NCI-H748 treated with DMSO at 0.1 percent for 48 hours (cell line): ENCODE data around the gene HIRIP3.

Experiments used
- DNase-seq: peaks from one replicate; lab custom pipeline; 2025; lab: John Stamatoyannopoulos, UW

Gene HIRIP3

GRCh38 chr16:29996766-29997250 lies 1.4 kb upstream of the HIRIP3 start:
- no peak for DNase-seq

DNA sequence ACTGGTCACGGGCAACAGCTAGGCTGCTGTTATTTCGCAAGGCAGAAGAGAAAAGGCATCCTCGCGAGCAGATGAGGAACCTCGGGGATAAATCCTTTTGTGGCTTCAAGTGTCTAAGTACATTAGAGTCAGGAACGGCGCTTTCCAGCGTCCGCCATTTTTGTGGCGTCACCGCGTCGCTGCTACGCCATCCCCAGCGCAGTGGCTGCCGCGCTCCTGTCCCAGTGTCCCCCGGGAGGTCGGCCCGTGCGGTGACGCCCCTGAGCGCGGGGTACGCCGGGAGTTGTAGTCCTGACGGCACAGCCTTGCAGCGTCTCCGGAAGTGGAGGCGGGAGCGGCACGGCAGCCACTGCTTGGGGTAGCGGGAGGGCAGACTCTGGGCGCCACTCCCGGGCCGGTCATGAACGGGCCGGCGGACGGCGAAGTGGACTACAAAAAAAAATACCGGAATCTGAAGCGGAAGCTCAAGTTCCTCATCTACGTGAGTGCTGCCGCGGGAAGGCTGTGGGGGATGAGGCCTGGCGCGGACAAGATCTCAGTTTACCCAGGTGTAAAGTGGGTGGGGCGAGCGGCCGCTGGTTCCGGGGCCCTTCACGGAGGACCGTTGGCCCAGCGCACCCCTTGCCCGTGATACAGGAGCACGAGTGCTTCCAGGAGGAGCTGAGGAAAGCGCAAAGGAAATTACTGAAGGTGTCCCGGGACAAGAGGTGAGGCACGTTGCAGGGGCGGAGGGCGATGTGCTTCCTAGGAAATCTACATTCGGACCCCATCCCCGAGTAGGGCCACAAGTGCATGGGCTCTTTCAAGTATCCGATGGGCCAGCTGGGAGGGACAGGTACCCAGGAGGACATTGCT lies 721 bp upstream of the HIRIP3 start, which contains the start of gene INO80E:
Gene INO80E, plus strand, starts transcription at position 331 of the 855 bp plus-strand sequence. Its CDS starts 70 bp downstream, at position 401.
- DNase-seq, result peak; percentile 72

GRCh38 chr16:29994600-29995323 lies 655 bp downstream of the HIRIP3 start:
- no peak for DNase-seq

- DNase-seq, result no peak
These were observed 1.4 kb downstream of the HIRIP3 start for GRCh38 chr16:29993903-29994599.

GRCh38 chr16:29993191-29993902 lies 2.1 kb downstream of the HIRIP3 start:
- DNase-seq, result no peak

- DNase-seq, result no peak
These were observed 3.0 kb downstream of the HIRIP3 start for GRCh38 chr16:29992344-29992967.

DNA sequence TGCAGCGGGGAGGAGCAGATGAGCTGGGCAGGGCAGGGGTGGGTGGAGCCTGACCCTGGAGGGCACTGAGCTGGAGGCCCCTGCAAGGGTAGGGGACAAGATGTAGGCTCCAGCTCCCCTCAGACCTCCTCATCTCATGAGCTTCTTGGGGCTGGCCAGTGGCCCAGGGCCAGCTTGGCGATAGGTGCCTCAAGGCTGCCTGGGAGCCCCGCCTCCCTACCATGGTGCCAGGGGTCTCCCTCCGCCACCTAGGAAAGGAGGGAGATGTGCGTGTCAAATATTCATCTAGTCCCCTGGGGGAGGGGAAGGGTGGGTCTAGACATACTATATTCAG lies 3.9 kb downstream of the HIRIP3 start:
- DNase-seq, result no peak

GRCh38 chr16:29990883-29991570 lies 4.4 kb downstream of the HIRIP3 start:
- no peak for DNase-seq

GRCh38 chr16:29990034-29990433 lies 5.4 kb downstream of the HIRIP3 start:
- no peak for DNase-seq

DNA sequence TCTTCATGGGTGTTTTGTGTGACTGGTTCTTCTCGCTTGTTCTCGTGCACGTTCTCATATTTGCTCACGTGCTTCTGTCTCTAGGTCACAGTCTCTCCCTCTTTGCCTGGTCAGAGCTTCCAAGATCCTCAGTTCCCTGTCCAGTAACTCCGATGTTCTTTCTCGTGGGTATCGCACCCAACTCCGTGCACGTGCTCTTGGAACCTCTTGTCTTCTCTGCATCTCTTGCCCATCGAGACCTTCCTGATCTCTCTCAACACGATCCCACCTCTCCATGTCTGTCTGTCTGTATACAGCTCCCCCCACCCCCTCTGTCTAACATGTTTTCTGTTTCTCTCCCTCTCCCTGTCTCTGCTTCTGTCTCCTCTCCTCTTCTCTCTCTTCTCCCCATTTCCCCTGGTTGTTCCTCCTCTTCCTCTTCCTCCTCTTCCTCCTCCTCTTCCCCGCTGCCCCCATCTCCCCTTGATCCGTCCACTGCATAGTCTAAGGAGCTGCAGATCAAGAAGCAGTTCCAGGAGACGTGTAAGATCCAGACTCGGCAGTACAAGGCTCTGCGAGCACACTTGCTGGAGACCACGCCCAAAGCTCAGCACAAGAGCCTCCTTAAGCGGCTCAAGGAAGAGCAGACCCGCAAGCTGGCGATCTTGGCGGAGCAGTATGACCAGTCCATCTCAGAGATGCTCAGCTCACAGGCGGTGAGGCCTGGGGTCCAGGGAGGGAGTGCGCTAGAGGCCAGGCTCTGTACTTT lies 6.1 kb downstream of the HIRIP3 start:
- no peak for DNase-seq

DNA sequence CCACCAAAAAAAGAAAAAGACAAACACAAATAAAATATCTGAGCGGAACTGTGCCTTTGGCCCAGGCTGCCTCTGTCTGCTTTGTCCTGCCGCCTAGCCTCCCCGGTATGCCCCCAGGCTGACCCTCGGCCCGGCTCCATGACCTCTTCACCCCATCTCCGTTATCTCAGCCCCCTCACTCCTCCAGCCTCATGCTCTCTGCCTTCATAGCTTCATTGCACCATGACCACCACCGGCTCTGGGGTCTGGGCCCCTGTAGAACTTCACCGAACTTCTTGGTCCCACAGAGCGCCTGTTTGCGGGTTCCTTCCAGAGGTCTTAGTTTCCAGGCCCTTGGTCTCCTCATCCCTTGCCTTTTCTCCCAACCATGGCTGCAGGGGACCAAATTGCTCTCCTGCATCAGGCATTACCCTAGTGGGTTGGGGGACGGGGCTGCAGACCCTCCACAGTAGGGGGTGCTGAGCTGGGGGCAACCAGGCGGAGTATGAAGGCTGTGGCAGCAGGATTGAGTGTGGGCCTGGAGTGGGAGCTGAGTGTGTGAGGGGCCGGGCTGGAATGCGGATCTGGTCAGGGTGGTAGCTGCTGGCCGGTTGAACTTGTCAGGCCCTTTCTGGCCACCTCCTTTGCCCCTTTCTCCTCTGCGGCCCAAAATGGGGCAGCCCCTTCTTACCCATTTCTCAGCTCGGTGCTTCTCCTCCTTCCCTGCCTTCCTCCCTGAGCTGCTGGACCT lies 6.9 kb downstream of the HIRIP3 start:
- no peak for DNase-seq

- DNase-seq, result no peak
These were observed 7.9 kb downstream of the HIRIP3 start for GRCh38 chr16:29987371-29988085.

GRCh38 chr16:29986931-29987330 lies 8.5 kb downstream of the HIRIP3 start:
- no peak for DNase-seq

DNA sequence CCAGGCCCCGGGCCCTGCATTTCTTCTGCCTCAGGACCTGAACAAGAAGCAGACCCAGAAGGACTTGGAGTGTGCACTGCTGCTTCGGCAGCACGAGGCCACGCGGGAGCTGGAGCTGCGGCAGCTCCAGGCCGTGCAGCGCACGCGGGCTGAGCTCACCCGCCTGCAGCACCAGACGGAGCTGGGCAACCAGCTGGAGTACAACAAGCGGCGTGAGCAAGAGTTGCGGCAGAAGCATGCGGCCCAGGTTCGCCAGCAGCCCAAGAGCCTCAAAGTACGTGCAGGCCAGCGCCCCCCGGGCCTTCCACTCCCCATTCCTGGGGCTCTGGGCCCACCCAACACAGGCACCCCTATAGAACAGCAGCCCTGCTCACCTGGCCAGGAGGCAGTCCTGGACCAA lies 9.2 kb downstream of the HIRIP3 start:
- no peak for DNase-seq

- no peak for DNase-seq
These were observed 10.1 kb downstream of the HIRIP3 start for GRCh38 chr16:29985271-29985811.

GRCh38 chr16:29984764-29985147 lies 10.7 kb downstream of the HIRIP3 start:
- no peak for DNase-seq

GRCh38 chr16:29984137-29984763 lies 11.2 kb downstream of the HIRIP3 start:
- DNase-seq, result no peak
